Frontal cortex (tissue), 4 donors: Measurements from ENCODE around the gene PLEKHN1. TPM values are rescaled to one million over a fixed set of nuclear protein-coding genes. Genes with fewer than 3 reads are reported as not detected.
"Not testable (repeated sequence)": the region's sequence is repeated elsewhere in the genome, so short reads cannot be mapped to it uniquely, and the experiment has no call there.

ENCODE experiments used
- DNase-seq, 2 donors: peaks; one replicate each; pipeline ENCODE4 v3.0.0; 2012; ENCODE audit warnings: low spot score in 2 of 2
- FAIRE-seq: peaks from 2 replicates; lab custom pipeline; 2012; peaks lifted over from hg19 to GRCh38; lab: Jason Lieb, UNC
- total RNA-seq: library from RNA; depleted of rRNA; stranded (reverse); fragments of >200 nt; gene quantifications from one replicate; pipeline ENCODE4 v1.2.3, GENCODE V29; 2014
- donor health status: control.
- donor health status: control.
- donor health status: control.

The PLEKHN1 gene
- total RNA-seq, 1 donor from 2014 or later, result not detected

- FAIRE-seq (no peak), DNase-seq (no peak)
Measured at GRCh38 chr1:941015-941587, 25.2 kb upstream of the PLEKHN1 start.

- peak; percentile 71 to 76 for DNase-seq
- no peak for FAIRE-seq
Measured at GRCh38 chr1:941588-942383, 24.5 kb upstream of the PLEKHN1 start.

GRCh38 chr1:942411-942821 is 23.9 kb upstream of the PLEKHN1 start:
- FAIRE-seq (no peak), DNase-seq (no peak)

GRCh38 chr1:942864-943533 is 23.3 kb upstream of the PLEKHN1 start:
- FAIRE-seq (no peak), DNase-seq (no peak)

GRCh38 chr1:943545-944340 is 22.5 kb upstream of the PLEKHN1 start:
- FAIRE-seq (no peak), DNase-seq (no peak)

GRCh38 chr1:944341-945325 is 21.6 kb upstream of the PLEKHN1 start:
- DNase-seq (no peak), FAIRE-seq (no peak)

GRCh38 chr1:945688-946556 is 20.4 kb upstream of the PLEKHN1 start:
- FAIRE-seq, result no peak

GRCh38 chr1:946811-947210 is 19.5 kb upstream of the PLEKHN1 start:
- not testable (repeated sequence) for FAIRE-seq

More at GRCh38 chr1:945688-946556, 20.4 kb upstream of the PLEKHN1 start:
- DNase-seq, result no peak

GRCh38 chr1:947958-948357 is 18.3 kb upstream of the PLEKHN1 start:
- FAIRE-seq (no peak), DNase-seq (no peak)

More at GRCh38 chr1:946811-947210, 19.5 kb upstream of the PLEKHN1 start:
- not testable (repeated sequence) for DNase-seq

- no peak for FAIRE-seq
- DNase-seq, result no peak
Measured at GRCh38 chr1:950268-950667, 16.0 kb upstream of the PLEKHN1 start.

GRCh38 chr1:950881-951280 is 15.4 kb upstream of the PLEKHN1 start:
- no peak for DNase-seq
- FAIRE-seq, result no peak

- DNase-seq, result no peak
- no peak for FAIRE-seq
Measured at GRCh38 chr1:951364-951763, 14.9 kb upstream of the PLEKHN1 start.

- FAIRE-seq (no peak), DNase-seq (no peak)
Measured at GRCh38 chr1:952201-952600, 14.1 kb upstream of the PLEKHN1 start.

- DNase-seq, result no peak
- FAIRE-seq, result no peak
Measured at GRCh38 chr1:952603-953002, 13.7 kb upstream of the PLEKHN1 start.

- no peak for FAIRE-seq
Measured at GRCh38 chr1:953524-954320, 12.6 kb upstream of the PLEKHN1 start.

GRCh38 chr1:954927-955326 is 11.4 kb upstream of the PLEKHN1 start:
- DNase-seq (no peak), FAIRE-seq (no peak)

More at GRCh38 chr1:953524-954320, 12.6 kb upstream of the PLEKHN1 start:
- DNase-seq, result no peak

GRCh38 chr1:955474-955873 is 10.8 kb upstream of the PLEKHN1 start:
- no peak for DNase-seq
- no peak for FAIRE-seq
